Measurements from ENCODE around the gene IFT52. TPM values are rescaled to one million over a fixed set of nuclear protein-coding genes. Genes with fewer than 3 reads are reported as not detected.

The IFT52 gene
- polyA plus RNA-seq, 3 donors: 17.6 to 28.1 (median 24.1) TPM

- no peak overlapping the region for H2AFZ ChIP-seq (ENCODE audit: insufficient read depth, low read depth, low read length, poor library complexity, severe bottlenecking)
- H3K27ac Mint-ChIP-seq: no peak overlapping the region
- H3K36me3 Mint-ChIP-seq: peaks cover 28 to 54% of the 10 kb centered on the region in 2 donors
- no peak overlapping the region for H3K27ac ChIP-seq (ENCODE audit: low read depth in 1 of 2, low read length in 2 of 2)
- no peak for DNase-seq
- no peaks in the 10 kb centered on the region for H3K9me3 ChIP-seq (replicated peaks in 1 of 2; ENCODE audit: control insufficient read depth in 1 of 2, insufficient read depth in 1 of 2, low read length in 2 of 2)
- H3K79me2 ChIP-seq (ENCODE audit: insufficient read depth, low read length): no peaks in the 10 kb centered on the region
- no peak overlapping the region for H3K4me2 ChIP-seq (replicated peaks; ENCODE audit: extremely low read depth, low read length, poor library complexity, severe bottlenecking)
- TF ChIP-seq, protein P1, sequence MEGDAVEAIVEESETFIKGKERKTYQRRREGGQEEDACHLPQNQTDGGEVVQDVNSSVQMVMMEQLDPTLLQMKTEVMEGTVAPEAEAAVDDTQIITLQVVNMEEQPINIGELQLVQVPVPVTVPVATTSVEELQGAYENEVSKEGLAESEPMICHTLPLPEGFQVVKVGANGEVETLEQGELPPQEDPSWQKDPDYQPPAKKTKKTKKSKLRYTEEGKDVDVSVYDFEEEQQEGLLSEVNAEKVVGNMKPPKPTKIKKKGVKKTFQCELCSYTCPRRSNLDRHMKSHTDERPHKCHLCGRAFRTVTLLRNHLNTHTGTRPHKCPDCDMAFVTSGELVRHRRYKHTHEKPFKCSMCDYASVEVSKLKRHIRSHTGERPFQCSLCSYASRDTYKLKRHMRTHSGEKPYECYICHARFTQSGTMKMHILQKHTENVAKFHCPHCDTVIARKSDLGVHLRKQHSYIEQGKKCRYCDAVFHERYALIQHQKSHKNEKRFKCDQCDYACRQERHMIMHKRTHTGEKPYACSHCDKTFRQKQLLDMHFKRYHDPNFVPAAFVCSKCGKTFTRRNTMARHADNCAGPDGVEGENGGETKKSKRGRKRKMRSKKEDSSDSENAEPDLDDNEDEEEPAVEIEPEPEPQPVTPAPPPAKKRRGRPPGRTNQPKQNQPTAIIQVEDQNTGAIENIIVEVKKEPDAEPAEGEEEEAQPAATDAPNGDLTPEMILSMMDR (IDR thresholded peaks at IDR 0.05): no peak
- intact Hi-C loops (cut with micrococcal nuclease): no loop called here
- no peaks in the 10 kb centered on the region for H4K20me1 ChIP-seq (ENCODE audit: insufficient read depth, low read length)
- no peak overlapping the region for H3K4me3 Mint-ChIP-seq
- no peaks in the 10 kb centered on the region for H3K27me3 Mint-ChIP-seq (ENCODE audit: low read depth in 3 of 3)
- peaks cover 3 to 7% of the 10 kb centered on the region in 2 donors for H3K36me3 ChIP-seq (replicated peaks in 1 of 2; ENCODE audit: control insufficient read depth in 1 of 2, insufficient read depth in 2 of 2, low read length in 2 of 2)
- H3K9me3 Mint-ChIP-seq: peaks cover 0 to 1% (median 0%) of the 10 kb centered on the region in 7 donors
- WGBS (ENCODE audit: insufficient coverage): 75% methylated on average over 1 of the region's 2 CpGs
- H3K9ac ChIP-seq (ENCODE audit: insufficient read depth, low read length, poor library complexity, severe bottlenecking): no peak overlapping the region
- H3K27me3 ChIP-seq (ENCODE audit: control insufficient read depth in 2 of 2, insufficient read depth in 2 of 2, low read length in 2 of 2): no peaks in the 10 kb centered on the region
- no peak overlapping the region for H3K4me3 ChIP-seq (replicated peaks in 1 of 3; ENCODE audit: low read depth in 2 of 3, low read length in 3 of 3)
- H3K4me1 Mint-ChIP-seq: peaks cover 1% of the 10 kb centered on the region
- H3K4me1 ChIP-seq (ENCODE audit: control insufficient read depth in 1 of 2, insufficient read depth in 2 of 2, low read length in 2 of 2): no peaks in the 10 kb centered on the region
Measured at GRCh38 chr20:43681991-43682410, 91.3 kb downstream of the IFT52 start.

DNA sequence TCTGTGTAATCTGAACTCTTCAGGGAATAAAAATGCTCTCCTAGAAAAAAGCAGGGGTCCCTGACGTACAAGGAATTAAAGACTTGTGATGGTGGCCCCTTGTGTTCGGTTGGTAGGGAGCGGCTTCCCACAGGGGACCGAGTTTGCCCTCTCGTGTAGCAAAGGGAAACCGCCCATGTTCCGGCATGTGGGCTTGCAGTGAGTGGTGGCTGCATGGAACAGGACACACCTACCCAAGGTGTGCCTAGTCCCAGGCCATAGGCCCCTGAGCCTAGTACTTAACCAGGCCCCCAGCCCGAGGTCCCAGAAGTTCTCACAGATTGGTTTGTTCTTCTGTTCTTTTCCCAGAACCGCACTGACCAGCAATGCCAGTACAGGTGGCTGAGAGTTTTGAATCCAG, 91.7 kb downstream of the IFT52 start:
- intact Hi-C loops (cut with micrococcal nuclease): no loop called here
- Histone ChIP-seq H2AFZ (ENCODE audit: insufficient read depth, low read depth, low read length, poor library complexity, severe bottlenecking) (no peak overlapping the region), H3K9ac (ENCODE audit: insufficient read depth, low read length, poor library complexity, severe bottlenecking) (no peak overlapping the region), H3K4me3 (replicated peaks in 1 of 3; ENCODE audit: low read depth in 2 of 3, low read length in 3 of 3) (no peak overlapping the region), H3K36me3 (replicated peaks in 1 of 2; ENCODE audit: control insufficient read depth in 1 of 2, insufficient read depth in 2 of 2, low read length in 2 of 2) (peaks cover 3 to 8% of the 10 kb centered on the region in 2 donors), H3K27ac (ENCODE audit: low read depth in 1 of 2, low read length in 2 of 2) (no peak overlapping the region), H3K79me2 (ENCODE audit: insufficient read depth, low read length) (no peaks in the 10 kb centered on the region), H4K20me1 (ENCODE audit: insufficient read depth, low read length) (no peaks in the 10 kb centered on the region), H3K9me3 (replicated peaks in 1 of 2; ENCODE audit: control insufficient read depth in 1 of 2, insufficient read depth in 1 of 2, low read length in 2 of 2) (no peaks in the 10 kb centered on the region), H3K27me3 (ENCODE audit: control insufficient read depth in 2 of 2, insufficient read depth in 2 of 2, low read length in 2 of 2) (no peaks in the 10 kb centered on the region), H3K4me2 (replicated peaks; ENCODE audit: extremely low read depth, low read length, poor library complexity, severe bottlenecking) (no peak overlapping the region), H3K4me1 (ENCODE audit: control insufficient read depth in 1 of 2, insufficient read depth in 2 of 2, low read length in 2 of 2) (no peaks in the 10 kb centered on the region)
- H3K4me3 Mint-ChIP-seq: no peak overlapping the region
- WGBS (ENCODE audit: insufficient coverage): 97% methylated on average over 9 of the region's 9 CpGs
- peak overlapping the region in 1 of 7 donors; percentile 37 for H3K27ac Mint-ChIP-seq
- H3K4me1 Mint-ChIP-seq: peaks cover 1% of the 10 kb centered on the region
- H3K9me3 Mint-ChIP-seq: peaks cover 0 to 1% (median 0%) of the 10 kb centered on the region in 7 donors
- H3K36me3 Mint-ChIP-seq: peaks cover 25 to 59% of the 10 kb centered on the region in 2 donors
- no peak for DNase-seq
- no peaks in the 10 kb centered on the region for H3K27me3 Mint-ChIP-seq (ENCODE audit: low read depth in 3 of 3)
- TF ChIP-seq, protein P1 (IDR thresholded peaks at IDR 0.05): no peak

All from CD14-positive monocyte (primary cell).